Neuronal stem cell (in vitro differentiated cells): ENCODE results near the gene NAT10.
A peak's percentile ranks its signal among the peaks of the same experiment; 100 is the strongest.

Source experiments
- DNase-seq: peaks from one replicate; pipeline ENCODE4 v3.0.0-alpha.2; 2013; ENCODE audit warnings: low spot score
- H2AFZ ChIP-seq: one replicate; pipeline ENCODE4 v1.6.1; 2013; ENCODE audit warnings: mild to moderate bottlenecking, low read length, inconsistent platforms
- H2AK5ac ChIP-seq: 2 replicates; pipeline ENCODE4 v1.6.1; 2013; ENCODE audit warnings: low read depth, mild to moderate bottlenecking, inconsistent platforms, low read length, moderate library complexity, mixed read lengths
- H2BK120ac ChIP-seq: 2 replicates; pipeline ENCODE4 v1.6.1; 2013; ENCODE audit warnings: low read depth, mild to moderate bottlenecking, inconsistent platforms, low read length, moderate library complexity, mixed read lengths
- H2BK12ac ChIP-seq: one replicate; pipeline ENCODE4 v1.6.1; 2013; ENCODE audit warnings: low read length, inconsistent platforms
- H2BK15ac ChIP-seq: 2 replicates; pipeline ENCODE4 v1.6.1; 2013; ENCODE audit warnings: mild to moderate bottlenecking, low read length, inconsistent platforms, mixed read lengths
- H2BK5ac ChIP-seq: one replicate; pipeline ENCODE4 v1.6.1; 2013; ENCODE audit warnings: inconsistent platforms, mild to moderate bottlenecking, low read length, moderate library complexity
- H3K14ac ChIP-seq: one replicate; pipeline ENCODE4 v1.6.1; 2013; ENCODE audit warnings: low read length, inconsistent platforms
- H3K18ac ChIP-seq: 2 replicates; pipeline ENCODE4 v1.6.1; 2013; ENCODE audit warnings: low read length, inconsistent platforms
- H3K23ac ChIP-seq: 2 replicates; pipeline ENCODE4 v1.6.1; 2013; ENCODE audit warnings: low read depth, mild to moderate bottlenecking, mixed read lengths, low read length, inconsistent platforms; ENCODE audit not compliant: poor library complexity
- H3K27ac ChIP-seq: replicated peaks from 3 replicates; pipeline ENCODE4 v1.5.1; 2013; ENCODE audit warnings: low read length, inconsistent platforms
- H3K27me3 ChIP-seq, 3 experiments: 2 replicates each; pipeline ENCODE4 v1.6.1; 2013; ENCODE audit warnings: low read length in 3 of 3, mild to moderate bottlenecking in 2 of 3, inconsistent platforms in 1 of 3, low read depth in 1 of 3, mixed read lengths in 1 of 3, moderate library complexity in 1 of 3; ENCODE audit not compliant: control insufficient read depth in 3 of 3, insufficient read depth in 3 of 3
- H3K36me3 ChIP-seq, 2 donors: replicated peaks in 1 of 2; 2 replicates each; pipeline ENCODE4 v1.6.1; 2013; ENCODE audit warnings: low read length in 2 of 2; ENCODE audit not compliant: control insufficient read depth in 2 of 2, insufficient read depth in 2 of 2
- H3K4ac ChIP-seq: 2 replicates; pipeline ENCODE4 v1.6.1; 2013; ENCODE audit warnings: inconsistent platforms, mild to moderate bottlenecking, low read length, moderate library complexity
- H3K4me1 ChIP-seq, 2 donors: 1 replicate in 1 of 2; 2 replicates in 1 of 2; pipeline ENCODE4 v1.6.1; 2013; ENCODE audit warnings: low read length in 2 of 2, low read depth in 1 of 2; ENCODE audit not compliant: control insufficient read depth in 2 of 2, insufficient read depth in 1 of 2
- H3K4me2 ChIP-seq: one replicate; pipeline ENCODE4 v1.6.1; 2013; ENCODE audit warnings: mild to moderate bottlenecking, low read length, inconsistent platforms; ENCODE audit not compliant: insufficient read depth, poor library complexity, severe bottlenecking
- H3K4me3 ChIP-seq, 2 donors: 2 replicates each; pipeline ENCODE4 v1.5.1; 2013; ENCODE audit warnings: low read length in 2 of 2, mild to moderate bottlenecking in 2 of 2, inconsistent platforms in 1 of 2, moderate library complexity in 1 of 2
- H3K79me1 ChIP-seq: one replicate; pipeline ENCODE4 v1.6.1; 2013; ENCODE audit warnings: low read depth, mild to moderate bottlenecking, inconsistent platforms, low read length, moderate library complexity
- H3K9ac ChIP-seq: one replicate; pipeline ENCODE4 v1.6.1; 2013; ENCODE audit warnings: mild to moderate bottlenecking, low read depth, low read length, inconsistent platforms; ENCODE audit not compliant: poor library complexity
- H3K9me3 ChIP-seq, 2 donors: replicated peaks in 1 of 2; 2 replicates each; pipeline versions ENCODE3 to v1.6.1; 2013; ENCODE audit warnings: low read length in 2 of 2, mild to moderate bottlenecking in 2 of 2, inconsistent platforms in 1 of 2, low read depth in 1 of 2, mixed read lengths in 1 of 2, moderate library complexity in 1 of 2; ENCODE audit not compliant: control insufficient read depth in 2 of 2, insufficient read depth in 1 of 2
- H4K8ac ChIP-seq: one replicate; pipeline ENCODE4 v1.6.1; 2013; ENCODE audit warnings: low read depth, mild to moderate bottlenecking, inconsistent platforms, low read length, moderate library complexity
- H4K91ac ChIP-seq: one replicate; pipeline ENCODE4 v1.6.1; 2013; ENCODE audit warnings: low read length, low read depth, mild to moderate bottlenecking, inconsistent platforms; ENCODE audit not compliant: poor library complexity
- WGBS, 2 donors: extraction: QIAGEN DNeasy Blood & Tissue Kit; methylation state at CpG; one replicate each; pipeline ENCODE4 v1.1.7; 2013; ENCODE audit warnings: missing lambda C conversion rate in 2 of 2, mixed read lengths in 1 of 2; ENCODE audit not compliant: insufficient read length in 2 of 2, insufficient replicate concordance in 1 of 2; ENCODE audit errors: extremely low coverage in 2 of 2; 5-methylcytosine and 5-hydroxymethylcytosine counted together

Gene NAT10

GRCh38 chr11:34166806-34167740, 61.6 kb downstream of the NAT10 start:
- no peak overlapping the region for H3K4me2 ChIP-seq
- H2AK5ac ChIP-seq: peak overlapping the region; percentile 42
- no peak overlapping the region for H3K4ac ChIP-seq
- no CpG with 5 or more reads among the region's 16 CpGs for WGBS, 2 donors
- no peak overlapping the region for H3K27ac ChIP-seq
- H3K4me3 ChIP-seq: no peak overlapping the region
- no peak overlapping the region for H3K14ac ChIP-seq
- no peaks in the 10 kb centered on the region for H3K9me3 ChIP-seq
- H2BK12ac ChIP-seq: no peak overlapping the region
- no peak overlapping the region for H4K91ac ChIP-seq
- H3K79me1 ChIP-seq: peaks cover 2% of the 10 kb centered on the region
- H2BK15ac ChIP-seq: no peak overlapping the region
- H3K36me3 ChIP-seq: peaks cover 0 to 61% of the 10 kb centered on the region in 2 donors
- no peaks in the 10 kb centered on the region for H3K27me3 ChIP-seq
- H2BK5ac ChIP-seq: no peak overlapping the region
- H3K9ac ChIP-seq: no peak overlapping the region
- H3K18ac ChIP-seq: no peak overlapping the region
- H3K4me1 ChIP-seq: no peaks in the 10 kb centered on the region
- H2BK120ac ChIP-seq: no peak overlapping the region
- H2AFZ ChIP-seq: no peak overlapping the region
- H4K8ac ChIP-seq: no peak overlapping the region
- no peak overlapping the region for H3K23ac ChIP-seq
- no peak for DNase-seq

GRCh38 chr11:34167961-34168360, 62.5 kb downstream of the NAT10 start:
- no peak overlapping the region for H2BK12ac ChIP-seq
- H3K27me3 ChIP-seq: no peaks in the 10 kb centered on the region
- peaks cover 2% of the 10 kb centered on the region for H3K79me1 ChIP-seq
- no peak for DNase-seq
- no peak overlapping the region for H3K4me2 ChIP-seq
- no peak overlapping the region for H2BK5ac ChIP-seq
- H3K18ac ChIP-seq: no peak overlapping the region
- H3K27ac ChIP-seq: no peak overlapping the region
- H3K23ac ChIP-seq: no peak overlapping the region
- H4K91ac ChIP-seq: no peak overlapping the region
- H3K9me3 ChIP-seq: no peaks in the 10 kb centered on the region
- no peak overlapping the region for H3K9ac ChIP-seq
- no peaks in the 10 kb centered on the region for H3K4me1 ChIP-seq
- peaks cover 0 to 52% of the 10 kb centered on the region in 2 donors for H3K36me3 ChIP-seq
- H2BK120ac ChIP-seq: no peak overlapping the region
- H3K4ac ChIP-seq: no peak overlapping the region
- no peak overlapping the region for H3K14ac ChIP-seq
- H4K8ac ChIP-seq: no peak overlapping the region
- no peak overlapping the region for H2AFZ ChIP-seq
- no peak overlapping the region for H2BK15ac ChIP-seq
- peak overlapping the region; percentile 60 for H2AK5ac ChIP-seq
- WGBS, 2 donors: no CpG with 5 or more reads among the region's 9 CpGs
- H3K4me3 ChIP-seq: no peak overlapping the region

GRCh38 chr11:34168642-34169420, 63.4 kb downstream of the NAT10 start:
- Histone ChIP-seq H3K4ac (no peak overlapping the region), H2BK5ac (no peak overlapping the region), H3K27ac (no peak overlapping the region), H3K14ac (no peak overlapping the region), H3K36me3 (peaks cover 0 to 45% of the 10 kb centered on the region in 2 donors), H3K4me1 (no peaks in the 10 kb centered on the region), H3K23ac (peak overlapping the region; percentile 93), H2AFZ (no peak overlapping the region), H3K4me2 (no peak overlapping the region), H4K8ac (no peak overlapping the region), H2BK120ac (peak overlapping the region; percentile 47), H3K79me1 (peaks cover 2% of the 10 kb centered on the region), H4K91ac (no peak overlapping the region), H3K4me3 (no peak overlapping the region), H3K9ac (no peak overlapping the region), H3K9me3 (no peaks in the 10 kb centered on the region), H2BK15ac (no peak overlapping the region), H2BK12ac (no peak overlapping the region), H3K18ac (no peak overlapping the region), H3K27me3 (no peaks in the 10 kb centered on the region), H2AK5ac (no peak overlapping the region)
- no CpG with 5 or more reads among the region's 18 CpGs for WGBS, 2 donors
- DNase-seq: no peak

- no peak overlapping the region for H2BK12ac ChIP-seq
- WGBS, 2 donors: no CpG with 5 or more reads among the region's 8 CpGs
- no peak overlapping the region for H3K4me3 ChIP-seq
- H2AK5ac ChIP-seq: no peak overlapping the region
- H2BK15ac ChIP-seq: no peak overlapping the region
- H3K79me1 ChIP-seq: peaks cover 2% of the 10 kb centered on the region
- H3K9ac ChIP-seq: no peak overlapping the region
- no peak overlapping the region for H2BK120ac ChIP-seq
- no peak for DNase-seq
- no peak overlapping the region for H4K8ac ChIP-seq
- no peak overlapping the region for H2AFZ ChIP-seq
- peak overlapping the region; percentile 75 for H3K23ac ChIP-seq
- no peak overlapping the region for H4K91ac ChIP-seq
- peaks cover 0 to 43% of the 10 kb centered on the region in 2 donors for H3K36me3 ChIP-seq
- H2BK5ac ChIP-seq: peak overlapping the region; percentile 77
- no peaks in the 10 kb centered on the region for H3K27me3 ChIP-seq
- no peak overlapping the region for H3K4me2 ChIP-seq
- H3K4ac ChIP-seq: no peak overlapping the region
- H3K9me3 ChIP-seq: no peaks in the 10 kb centered on the region
- peak overlapping the region; percentile 70 for H3K18ac ChIP-seq
- H3K27ac ChIP-seq: no peak overlapping the region
- peaks cover 2 to 3% of the 10 kb centered on the region in 2 donors for H3K4me1 ChIP-seq
- H3K14ac ChIP-seq: no peak overlapping the region
Measured at GRCh38 chr11:34169686-34170085, 64.3 kb downstream of the NAT10 start.
